ENCODE results near the gene GAS2L3. TPM values are rescaled to one million over a fixed set of nuclear protein-coding genes. Genes with fewer than 3 reads are reported as not detected.
A peak's percentile ranks its signal among the peaks of the same experiment; 100 is the strongest.

The GAS2L3 gene
- total RNA-seq, 4 donors from 2014 or later = 83.2 to 150 (median 115) TPM

DNA sequence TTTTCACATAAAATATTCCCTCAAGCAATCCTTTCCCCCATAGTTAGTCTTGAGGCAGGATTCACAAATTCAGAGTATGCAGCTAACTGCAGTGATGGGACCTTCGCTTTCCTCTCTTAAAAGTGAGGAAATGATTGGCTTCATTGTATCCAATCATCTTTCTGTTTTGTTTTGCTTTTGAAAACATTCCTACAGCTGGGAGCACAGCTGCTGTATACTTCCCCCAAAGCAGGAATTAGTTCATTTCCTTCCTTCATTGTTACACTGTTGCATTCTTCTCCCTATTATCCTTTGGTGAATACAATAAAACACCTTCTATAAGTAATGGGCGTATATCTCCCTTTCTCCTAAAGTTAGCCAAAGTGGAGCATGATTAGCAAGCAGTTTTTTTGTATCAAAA, 9.4 kb upstream of the GAS2L3 start:
- Histone ChIP-seq H3K4me1 (peaks cover 0 to 48% (median 0%) of the 10 kb centered on the region in 4 donors), H3K27me3 (no peaks in the 10 kb centered on the region), H3K27ac (peak overlapping the region in 2 of 4 donors; percentile 15 to 56), H3K4me3 (no peak overlapping the region), H3K36me3 (no peaks in the 10 kb centered on the region), H3K9me3 (no peaks in the 10 kb centered on the region)
- 7 to 18% methylated on average over 2 of the region's 2 CpGs for WGBS, 2 donors
- no peak for DNase-seq (ENCODE audit: low spot score in 2 of 2)
- TF ChIP-seq, protein P1, sequence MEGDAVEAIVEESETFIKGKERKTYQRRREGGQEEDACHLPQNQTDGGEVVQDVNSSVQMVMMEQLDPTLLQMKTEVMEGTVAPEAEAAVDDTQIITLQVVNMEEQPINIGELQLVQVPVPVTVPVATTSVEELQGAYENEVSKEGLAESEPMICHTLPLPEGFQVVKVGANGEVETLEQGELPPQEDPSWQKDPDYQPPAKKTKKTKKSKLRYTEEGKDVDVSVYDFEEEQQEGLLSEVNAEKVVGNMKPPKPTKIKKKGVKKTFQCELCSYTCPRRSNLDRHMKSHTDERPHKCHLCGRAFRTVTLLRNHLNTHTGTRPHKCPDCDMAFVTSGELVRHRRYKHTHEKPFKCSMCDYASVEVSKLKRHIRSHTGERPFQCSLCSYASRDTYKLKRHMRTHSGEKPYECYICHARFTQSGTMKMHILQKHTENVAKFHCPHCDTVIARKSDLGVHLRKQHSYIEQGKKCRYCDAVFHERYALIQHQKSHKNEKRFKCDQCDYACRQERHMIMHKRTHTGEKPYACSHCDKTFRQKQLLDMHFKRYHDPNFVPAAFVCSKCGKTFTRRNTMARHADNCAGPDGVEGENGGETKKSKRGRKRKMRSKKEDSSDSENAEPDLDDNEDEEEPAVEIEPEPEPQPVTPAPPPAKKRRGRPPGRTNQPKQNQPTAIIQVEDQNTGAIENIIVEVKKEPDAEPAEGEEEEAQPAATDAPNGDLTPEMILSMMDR (IDR thresholded peaks at IDR 0.05) = no peak
- TF ChIP-seq EP300 (IDR thresholded peaks at IDR 0.05) (no peak), POLR2A (IDR thresholded peaks at IDR 0.05) (no peak)

GRCh38 chr12:100564905-100565467, 8.5 kb upstream of the GAS2L3 start:
- Histone ChIP-seq H3K27ac (peak overlapping the region in 2 of 4 donors; percentile 1 to 56), H3K4me3 (no peak overlapping the region), H3K36me3 (no peaks in the 10 kb centered on the region), H3K4me1 (peaks cover 0 to 48% (median 0%) of the 10 kb centered on the region in 4 donors), H3K9me3 (no peaks in the 10 kb centered on the region), H3K27me3 (no peaks in the 10 kb centered on the region)
- DNase-seq (ENCODE audit: low spot score in 2 of 2) = no peak
- WGBS, 2 donors = 89 to 91% methylated on average over 6 of the region's 6 CpGs
- TF ChIP-seq EP300 (IDR thresholded peaks at IDR 0.05) = no peak
- TF ChIP-seq, protein P1 (IDR thresholded peaks at IDR 0.05) = no peak
- TF ChIP-seq POLR2A (IDR thresholded peaks at IDR 0.05) = no peak

GRCh38 chr12:100565987-100566545, 7.4 kb upstream of the GAS2L3 start:
- Histone ChIP-seq H3K36me3 (no peaks in the 10 kb centered on the region), H3K4me1 (peaks cover 0 to 48% (median 0%) of the 10 kb centered on the region in 4 donors), H3K27me3 (no peaks in the 10 kb centered on the region), H3K9me3 (no peaks in the 10 kb centered on the region), H3K27ac (peak overlapping the region in 2 of 4 donors; percentile 1 to 56), H3K4me3 (no peak overlapping the region)
- 57 to 74% methylated on average over 3 of the region's 3 CpGs for WGBS, 2 donors
- DNase-seq (ENCODE audit: low spot score in 2 of 2) = no peak
- TF ChIP-seq, protein P1 (IDR thresholded peaks at IDR 0.05) = no peak
- no peak for TF ChIP-seq EP300 (IDR thresholded peaks at IDR 0.05)
- no peak for TF ChIP-seq POLR2A (IDR thresholded peaks at IDR 0.05)

- H3K36me3 ChIP-seq = no peaks in the 10 kb centered on the region
- H3K27me3 ChIP-seq = no peaks in the 10 kb centered on the region
- WGBS, 2 donors = 29% methylated on average over 3 of the region's 3 CpGs
- peak in 1 of 2 donors; percentile 38 for DNase-seq (ENCODE audit: low spot score in 2 of 2)
- H3K4me3 ChIP-seq = no peak overlapping the region
- H3K4me1 ChIP-seq = peaks cover 0 to 48% (median 0%) of the 10 kb centered on the region in 4 donors
- no peaks in the 10 kb centered on the region for H3K9me3 ChIP-seq
- TF ChIP-seq, protein P1 (IDR thresholded peaks at IDR 0.05) = no peak
- TF ChIP-seq EP300 (IDR thresholded peaks at IDR 0.05) = peak in 1 of 2 donors; percentile 76
- peak in 1 of 2 donors; percentile 21 for TF ChIP-seq POLR2A (IDR thresholded peaks at IDR 0.05)
- peak overlapping the region in 2 of 4 donors; percentile 40 to 53 for H3K27ac ChIP-seq
These were observed 6.4 kb upstream of the GAS2L3 start for GRCh38 chr12:100566887-100567637.

DNA sequence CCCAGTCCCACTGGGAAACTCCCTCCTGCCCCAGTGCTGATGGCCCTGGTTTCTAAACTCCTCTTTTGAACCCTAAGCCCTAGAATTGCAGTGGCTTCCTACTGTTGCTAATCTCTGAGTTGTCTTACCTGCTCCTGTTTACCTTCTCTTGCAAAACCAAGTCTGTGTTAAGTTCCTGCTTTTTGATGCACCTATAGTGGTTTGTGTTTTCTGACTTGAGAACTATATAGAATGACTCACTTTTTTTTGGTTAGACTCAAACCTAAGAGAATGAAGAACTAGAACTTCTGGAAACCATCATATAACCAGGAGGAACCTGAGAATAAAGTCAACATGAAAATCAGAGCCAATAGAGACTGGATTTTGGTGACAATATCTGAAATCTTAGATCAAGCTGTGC, 5.5 kb upstream of the GAS2L3 start:
- DNase-seq (ENCODE audit: low spot score in 2 of 2) = no peak
- Histone ChIP-seq H3K36me3 (no peaks in the 10 kb centered on the region), H3K4me3 (no peak overlapping the region), H3K4me1 (peaks cover 0 to 50% (median 0%) of the 10 kb centered on the region in 4 donors), H3K9me3 (no peaks in the 10 kb centered on the region), H3K27me3 (no peaks in the 10 kb centered on the region), H3K27ac (peak overlapping the region in 2 of 4 donors; percentile 8 to 53)
- TF ChIP-seq EP300 (IDR thresholded peaks at IDR 0.05) (no peak), POLR2A (IDR thresholded peaks at IDR 0.05) (no peak)
- TF ChIP-seq, protein P1 (IDR thresholded peaks at IDR 0.05) = no peak

Data from tibial nerve (tissue), 4 donors.